NK-92 (cell line): Measurements from ENCODE around the gene TAF1B.

Experiments used
- DNase-seq: peaks from one replicate; lab custom pipeline; 2025; ENCODE audit not compliant: unreplicated experiment; lab: John Stamatoyannopoulos, UW

TAF1B gene

DNA sequence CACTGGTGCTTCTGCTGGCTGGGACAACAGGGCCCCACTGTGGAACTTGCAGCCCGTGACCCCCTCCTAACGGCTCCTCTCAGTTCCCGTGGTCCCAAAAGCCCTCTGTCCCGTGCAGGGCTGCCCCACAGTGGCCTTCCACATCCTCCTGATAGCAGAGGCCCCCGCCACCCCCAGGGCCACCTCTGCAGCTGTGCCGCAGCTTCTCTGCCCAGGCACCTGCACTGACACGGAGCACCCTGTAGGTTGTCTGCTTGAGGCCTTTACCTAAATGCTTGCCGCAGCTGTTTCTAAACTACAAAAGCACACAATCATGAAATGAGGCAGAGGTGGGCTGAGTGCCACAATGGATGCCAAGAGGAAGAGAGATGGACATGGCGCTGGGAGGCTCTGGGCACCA is 94.7 kb downstream of the TAF1B start:
- no peak for DNase-seq

DNA sequence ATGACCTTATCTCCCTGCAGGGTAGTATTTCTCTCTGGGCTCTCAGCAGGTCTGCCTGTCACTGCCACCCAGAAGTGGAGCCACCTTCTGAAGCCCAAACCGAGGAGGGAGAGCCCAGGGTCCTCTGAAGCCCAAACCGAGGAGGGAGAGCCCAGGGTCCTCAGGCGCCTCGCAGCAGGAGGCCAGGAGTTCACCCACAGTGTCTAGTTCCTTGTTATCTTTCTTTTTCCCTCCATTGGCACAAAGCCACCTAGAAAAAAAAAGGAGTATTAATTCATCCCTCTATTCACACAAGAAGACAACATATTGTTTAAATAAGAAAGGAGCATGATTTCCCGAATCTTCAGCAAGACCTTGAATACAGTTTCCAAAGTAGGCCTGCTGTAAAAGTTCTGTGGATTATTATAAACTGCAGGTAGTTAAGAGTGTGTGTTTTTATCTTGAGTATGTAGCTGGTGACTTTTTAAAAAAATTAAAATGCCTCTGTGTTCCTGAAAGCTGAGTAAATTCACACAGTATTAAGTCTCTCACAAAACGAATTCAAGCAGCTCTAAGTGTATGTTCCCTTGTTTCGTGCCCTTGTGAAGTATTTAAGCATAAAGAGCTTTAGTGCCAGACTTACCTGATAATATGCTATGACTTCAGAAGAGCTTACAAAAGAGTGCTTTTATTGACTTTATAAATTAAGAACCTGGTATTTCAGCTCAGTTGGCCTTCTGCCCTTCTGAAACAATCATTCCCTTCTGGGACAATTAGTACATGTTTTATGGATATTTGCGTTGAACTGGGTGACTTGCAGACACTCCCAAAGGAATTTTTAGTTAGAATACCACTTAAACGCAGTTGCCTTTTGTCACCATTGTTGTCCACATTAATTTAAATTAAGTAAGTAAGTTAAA is 96.6 kb downstream of the TAF1B start:
- DNase-seq: no peak

DNA sequence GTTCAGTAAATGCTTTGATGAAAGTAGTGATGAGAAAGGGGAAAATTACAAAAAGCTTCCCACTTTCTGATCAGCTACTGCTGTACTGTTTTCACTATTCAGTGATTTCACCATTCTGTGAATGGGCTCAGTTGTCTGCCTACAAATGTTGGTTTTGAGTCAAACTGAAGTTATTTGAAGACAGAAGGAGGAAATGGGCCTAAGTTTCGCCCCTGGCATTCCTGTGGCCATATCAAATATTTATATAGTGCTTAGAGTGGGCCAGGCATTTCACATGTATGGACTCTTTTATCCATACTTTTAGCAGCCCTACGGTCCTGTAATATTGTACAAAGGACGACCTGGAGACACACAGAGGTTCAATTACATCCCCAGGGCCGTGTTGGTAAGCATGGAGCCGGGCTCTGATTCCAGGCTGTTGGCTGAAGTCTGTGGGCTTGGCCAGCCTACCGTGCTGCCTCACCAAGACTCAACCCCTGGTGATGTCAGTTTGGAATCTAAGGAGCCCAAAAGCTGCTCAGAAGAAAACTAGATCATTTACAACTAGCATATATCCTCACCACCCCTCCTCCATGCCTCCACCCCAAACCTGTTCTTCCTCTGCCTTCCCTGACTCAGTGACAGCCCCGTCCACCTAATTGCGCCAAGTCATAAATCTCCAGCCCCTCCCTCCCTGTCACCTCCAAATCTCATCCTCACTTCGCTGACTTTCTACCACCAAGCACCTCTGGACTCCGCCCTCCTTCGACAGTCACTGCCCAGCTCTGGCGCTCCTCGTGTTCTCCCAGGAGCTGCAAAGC is 98.1 kb downstream of the TAF1B start:
- no peak for DNase-seq

DNA sequence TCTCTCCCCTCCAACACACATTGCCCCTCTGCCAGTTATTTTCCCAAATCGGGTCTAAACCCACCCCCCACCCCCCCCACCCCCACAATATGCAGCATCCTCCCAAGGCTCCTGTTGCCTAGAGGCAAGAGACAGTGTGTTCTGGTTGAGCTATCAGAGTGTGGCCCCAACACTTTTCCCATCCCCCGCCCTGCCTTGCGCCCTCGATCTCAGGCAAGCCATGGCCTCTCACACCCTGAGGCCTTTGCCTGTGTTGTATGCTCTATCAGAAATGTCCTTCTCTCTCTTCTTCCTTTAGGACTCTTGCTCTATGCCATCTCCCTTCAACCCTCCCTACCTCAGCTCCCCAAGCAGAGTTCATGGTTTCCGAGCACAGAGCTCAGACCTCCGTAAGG is 98.7 kb downstream of the TAF1B start:
- no peak for DNase-seq

DNA sequence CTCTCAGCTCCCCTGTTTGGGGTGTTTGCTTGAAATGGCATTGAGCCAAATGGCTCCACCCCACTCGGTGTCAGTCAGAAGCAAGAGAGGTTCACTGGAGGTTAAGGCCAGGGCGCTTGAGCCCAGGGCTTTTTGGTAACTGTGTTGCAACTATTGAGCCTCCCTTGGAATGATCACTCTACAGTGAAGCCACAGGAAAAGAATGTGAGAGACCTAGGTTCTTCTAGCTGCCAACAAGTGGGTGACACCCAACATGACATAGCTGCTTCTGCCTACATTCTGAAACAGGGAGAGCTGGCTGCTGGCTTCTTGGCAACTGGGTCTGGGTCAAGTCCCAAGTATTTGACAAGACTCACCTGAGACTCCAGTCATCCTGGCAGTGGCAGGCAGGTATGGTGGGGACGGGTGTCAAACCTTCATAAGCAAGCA is 101.1 kb downstream of the TAF1B start:
- no peak for DNase-seq

DNA sequence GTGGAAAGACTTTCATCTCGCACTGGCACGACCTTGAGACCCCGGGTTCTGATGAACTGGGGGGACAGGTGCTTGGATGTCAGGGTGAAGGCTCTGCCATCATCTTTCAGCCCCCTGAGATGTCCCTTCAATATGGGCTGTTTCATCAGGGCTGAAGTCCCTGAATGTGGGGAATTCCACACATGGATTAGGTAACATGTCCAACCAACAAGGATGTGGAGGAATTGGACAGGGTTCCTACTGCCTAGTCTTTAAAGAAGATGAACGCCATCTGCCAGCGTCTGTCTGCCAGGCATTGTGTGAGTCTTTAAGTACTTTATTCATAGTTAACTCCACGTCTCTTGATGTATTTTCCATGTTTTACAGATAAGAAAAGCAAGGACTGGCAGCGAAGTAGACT is 102.3 kb downstream of the TAF1B start:
- no peak for DNase-seq

DNA sequence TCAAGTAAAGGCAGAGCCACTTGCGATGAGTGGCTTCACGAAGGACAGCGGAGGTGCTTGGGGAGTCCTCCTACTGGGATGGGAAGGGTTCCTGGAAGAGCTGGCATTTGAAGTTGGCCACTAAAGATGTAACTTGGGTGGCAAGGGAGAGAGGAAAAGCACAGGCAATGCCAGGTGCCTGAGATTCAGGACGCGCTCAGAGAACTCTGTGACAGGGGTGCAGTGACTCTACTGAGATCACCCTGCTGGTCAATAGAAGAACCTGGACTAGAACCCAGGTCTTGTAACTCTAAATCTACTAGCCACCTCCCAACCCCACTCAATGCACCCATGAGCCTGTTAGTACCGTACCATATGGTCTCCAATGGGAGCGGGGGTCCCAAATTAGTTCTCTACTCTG is 102.8 kb downstream of the TAF1B start:
- no peak for DNase-seq

DNA sequence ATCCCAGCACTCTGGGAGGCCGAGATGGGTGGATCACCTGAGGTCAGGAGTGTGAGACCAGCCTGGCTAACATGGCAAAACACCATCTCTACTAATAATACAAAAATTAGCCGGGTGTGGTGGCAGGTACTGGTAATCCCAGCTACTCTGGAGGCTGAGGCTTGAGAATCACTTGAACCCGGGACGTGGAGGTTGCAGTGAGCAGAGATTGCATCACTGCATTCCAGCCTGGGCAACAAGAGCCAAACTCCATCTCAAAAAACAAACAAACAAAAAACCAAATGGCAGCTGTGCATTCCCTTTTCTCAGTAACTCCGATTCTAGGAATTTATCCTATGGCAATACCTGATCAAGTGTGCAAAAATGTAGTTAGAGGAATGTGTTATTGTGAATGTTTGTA is 103.5 kb downstream of the TAF1B start:
- DNase-seq: no peak

DNA sequence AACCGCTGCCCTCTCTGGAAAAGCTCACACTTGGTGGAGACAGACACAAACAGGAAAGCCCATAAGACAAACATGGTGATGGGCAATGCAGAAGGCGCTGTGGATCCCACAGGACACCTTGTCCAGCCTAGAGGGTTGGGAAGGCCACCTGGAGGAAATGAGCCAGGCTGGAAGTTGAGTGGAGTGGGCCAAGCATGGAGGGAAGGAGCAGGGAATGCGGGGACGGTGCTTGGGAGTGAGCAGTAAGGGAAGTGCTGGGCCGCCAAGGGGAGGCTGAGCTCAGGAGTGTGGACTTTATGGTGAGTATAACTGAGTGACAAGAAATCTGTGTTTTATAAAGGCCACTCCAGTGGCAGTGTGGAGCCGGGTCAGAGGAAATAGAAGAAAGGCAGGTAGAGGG is 105.4 kb downstream of the TAF1B start:
- DNase-seq: no peak

DNA sequence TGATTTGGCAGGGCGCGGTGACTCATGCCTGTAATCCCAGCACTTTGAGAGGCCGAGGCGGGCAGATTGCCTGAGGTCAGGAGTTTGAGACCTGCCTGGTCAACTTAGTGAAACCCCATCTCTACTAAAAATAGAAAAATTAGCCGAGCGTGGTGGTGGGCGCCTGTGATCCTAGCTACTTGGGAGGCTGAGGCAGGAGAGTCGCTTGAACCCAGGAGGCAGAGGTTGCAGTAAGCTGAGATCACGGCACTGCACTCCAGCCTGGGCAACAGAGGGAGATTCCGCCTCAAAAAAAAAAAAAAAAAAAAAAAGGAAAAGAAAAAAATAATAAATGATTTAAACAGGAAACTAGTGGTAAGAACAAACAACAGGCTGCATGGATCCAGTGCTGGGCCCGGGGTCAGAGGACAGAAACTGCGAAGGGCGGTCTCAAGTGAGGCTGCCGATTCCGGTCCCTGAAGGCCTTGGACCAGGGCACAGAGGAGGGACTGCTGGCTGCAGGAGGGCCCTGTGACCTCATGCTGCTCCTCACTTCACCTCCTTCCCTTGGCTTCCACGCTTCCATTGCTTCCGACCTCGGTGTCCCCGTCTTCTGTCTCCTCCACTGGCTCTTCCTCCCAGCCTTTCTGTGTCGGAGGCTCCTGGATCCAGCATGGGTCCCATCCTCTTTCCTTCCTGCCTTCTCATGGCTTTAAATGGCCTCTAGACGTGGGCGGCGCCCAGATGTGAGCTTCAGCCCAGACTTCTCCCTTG is 106.1 kb downstream of the TAF1B start:
- no peak for DNase-seq

DNA sequence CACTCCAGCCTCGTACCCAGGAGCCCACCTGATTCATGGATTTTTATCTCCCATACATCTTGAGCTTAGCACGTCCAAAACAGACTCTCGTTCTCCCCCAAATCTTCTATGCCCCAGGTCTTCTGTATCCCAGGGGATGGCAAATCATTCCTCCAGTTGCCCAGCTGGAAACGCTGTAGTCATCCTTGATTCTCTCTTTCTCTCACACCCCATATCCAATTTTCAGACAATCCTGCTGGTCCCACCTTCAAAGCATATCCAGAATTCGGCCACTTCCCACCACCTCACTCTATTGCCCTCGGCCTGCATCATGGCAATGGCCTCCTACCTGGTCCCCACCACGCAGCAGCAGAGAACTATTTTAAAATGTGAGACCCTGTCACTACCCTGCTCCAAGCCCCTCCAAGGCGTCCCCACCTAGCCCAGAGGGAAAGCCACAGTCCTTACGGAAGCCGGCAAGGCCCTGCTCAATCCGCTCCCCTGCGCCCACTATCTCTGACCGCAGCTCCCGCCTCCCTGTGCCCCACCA is 106.8 kb downstream of the TAF1B start:
- DNase-seq: no peak

DNA sequence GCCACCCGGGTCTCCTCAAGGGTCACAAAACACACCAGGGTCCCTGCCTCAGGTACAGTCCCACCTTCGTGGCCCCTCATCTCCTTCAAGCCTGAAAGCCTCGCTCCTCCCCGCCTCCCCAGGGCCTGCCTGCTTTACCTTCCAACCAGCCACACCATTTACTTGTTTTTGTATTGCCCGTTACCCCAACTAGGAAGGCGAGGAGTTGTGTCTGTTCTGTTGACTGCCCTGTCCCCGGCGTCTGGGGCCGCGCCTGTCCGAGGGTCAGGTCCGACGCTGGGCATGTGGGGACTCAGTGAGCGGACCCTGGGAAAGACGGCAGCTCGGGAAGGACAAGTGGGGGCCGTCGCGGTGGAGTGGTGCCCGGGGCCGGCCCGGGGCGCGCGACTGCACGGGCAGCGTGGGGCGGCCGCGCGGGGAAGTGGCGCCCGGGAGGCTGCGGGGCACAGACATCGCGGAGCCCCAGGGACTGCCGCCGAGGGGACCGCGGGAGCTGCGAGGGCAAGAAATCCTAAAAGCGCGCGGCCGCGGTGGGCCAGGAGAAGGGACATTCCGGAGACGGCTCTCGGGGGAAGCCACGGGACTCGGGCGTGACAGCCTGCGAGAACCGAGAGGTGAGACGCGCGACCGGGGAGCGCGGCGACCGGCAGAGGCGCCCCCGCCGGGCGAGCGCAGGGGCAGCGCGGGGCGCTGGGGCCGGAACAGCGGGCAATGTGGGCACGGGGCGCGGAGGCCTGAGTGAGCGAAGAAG is 107.4 kb downstream of the TAF1B start:
- DNase-seq: no peak

DNA sequence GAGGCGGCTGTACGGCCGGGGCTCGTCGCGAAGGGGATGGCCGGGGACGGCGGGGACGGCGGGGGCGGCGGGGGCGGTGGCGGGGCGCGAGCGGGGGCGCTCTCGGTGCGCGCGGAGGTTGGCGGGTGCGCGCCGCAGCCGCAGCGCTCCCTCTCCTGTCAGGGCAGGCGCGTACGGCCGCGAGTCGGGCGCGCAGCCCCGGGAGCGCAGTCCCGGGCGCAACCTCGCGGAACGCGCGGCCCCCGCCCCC is 107.9 kb downstream of the TAF1B start:
- DNase-seq: no peak

DNA sequence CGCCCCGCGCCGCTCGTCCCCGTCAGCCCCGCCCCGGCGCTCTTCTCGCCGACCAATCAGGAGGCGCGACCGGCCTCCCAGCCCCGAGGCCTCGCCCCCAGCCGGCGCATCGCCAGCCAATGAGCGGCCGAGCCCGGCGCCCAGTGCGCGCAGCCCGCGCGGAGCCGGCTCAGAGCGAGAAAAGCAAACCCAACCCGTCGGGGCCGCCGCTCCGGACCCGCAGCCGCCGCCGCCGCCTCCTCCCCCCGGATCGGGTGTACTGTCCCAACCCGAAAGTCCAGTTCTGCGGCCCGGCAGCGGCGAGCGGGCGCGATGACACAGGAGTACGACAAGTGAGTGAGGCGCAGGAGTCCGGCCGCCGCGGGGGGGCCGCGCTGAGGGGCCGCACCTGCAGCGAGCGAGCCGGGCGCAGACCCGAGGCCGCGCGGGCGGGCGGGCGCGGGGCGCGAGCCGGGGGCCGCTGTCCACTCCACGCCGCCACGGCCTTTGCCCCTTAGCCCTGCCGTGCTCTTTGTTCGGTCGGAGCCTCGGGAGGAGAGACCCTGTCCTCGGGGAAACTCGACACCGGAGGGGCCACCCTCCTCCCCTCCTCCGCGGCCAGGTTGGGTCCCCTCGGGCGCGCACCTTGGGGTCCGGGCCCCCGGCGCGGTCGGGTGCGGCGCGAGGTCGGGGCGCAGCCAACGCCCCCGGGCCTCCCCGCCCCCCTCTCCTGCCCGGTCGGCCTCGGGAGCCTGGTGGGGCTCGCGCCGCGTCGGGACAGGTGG is 108.4 kb downstream of the TAF1B start, which contains the start of gene GRHL1:
Gene GRHL1, plus strand, starts transcription at position 172 of the 764 bp plus-strand sequence. Its CDS starts 141 bp downstream, at position 313.
- DNase-seq: peak; percentile 17

DNA sequence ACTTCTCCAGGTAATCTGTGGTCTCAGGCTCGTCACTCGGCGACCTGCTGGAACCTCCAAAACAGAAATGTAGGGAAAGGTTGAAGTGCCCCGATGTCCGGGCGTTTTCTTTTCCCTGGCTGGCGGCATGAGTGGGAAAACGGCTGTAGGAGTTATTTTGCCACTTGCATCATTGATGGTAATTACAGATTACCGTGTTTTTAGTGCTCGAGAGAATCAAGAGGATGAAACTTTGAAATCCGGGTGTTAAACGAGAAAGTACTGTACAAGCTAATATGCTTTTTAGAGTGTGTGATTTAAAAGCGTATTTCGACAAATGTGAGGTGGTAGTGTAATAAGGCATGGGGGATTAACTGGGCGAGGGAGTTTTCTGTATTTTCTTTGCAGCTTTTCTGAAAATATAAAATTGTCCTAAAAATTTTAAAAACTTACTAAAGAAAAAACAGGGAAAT is 109.0 kb downstream of the TAF1B start:
- no peak for DNase-seq

DNA sequence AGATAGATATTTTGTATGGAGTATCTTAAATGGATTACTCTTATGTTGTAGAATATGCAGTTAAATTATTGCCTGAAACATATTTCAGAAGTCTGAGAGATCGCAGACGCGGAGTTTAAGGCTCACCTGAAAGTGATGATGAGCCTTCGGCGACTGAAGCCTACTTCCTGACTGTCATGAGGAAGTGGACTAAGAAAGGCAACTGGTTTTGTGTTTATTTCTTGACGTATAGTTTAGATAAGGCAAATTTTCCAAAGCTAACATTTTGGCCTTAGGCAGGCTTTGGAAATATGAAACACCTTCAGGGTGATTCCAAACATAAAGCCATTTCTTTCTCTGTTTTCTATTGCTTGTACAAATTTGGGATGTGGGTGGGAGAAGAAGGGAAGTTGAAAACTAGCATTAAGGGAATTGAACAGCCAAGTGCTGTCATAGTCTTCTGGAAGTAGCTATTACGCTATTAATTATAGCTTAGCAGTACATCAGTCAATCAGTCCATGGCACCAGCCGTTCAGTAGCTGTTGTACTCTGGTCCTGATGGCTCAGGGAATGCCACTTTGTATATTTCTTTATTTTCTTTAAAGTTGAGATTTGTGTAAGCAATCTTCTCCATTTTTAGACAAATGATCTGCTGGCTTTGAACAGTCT is 109.7 kb downstream of the TAF1B start:
- DNase-seq: no peak

DNA sequence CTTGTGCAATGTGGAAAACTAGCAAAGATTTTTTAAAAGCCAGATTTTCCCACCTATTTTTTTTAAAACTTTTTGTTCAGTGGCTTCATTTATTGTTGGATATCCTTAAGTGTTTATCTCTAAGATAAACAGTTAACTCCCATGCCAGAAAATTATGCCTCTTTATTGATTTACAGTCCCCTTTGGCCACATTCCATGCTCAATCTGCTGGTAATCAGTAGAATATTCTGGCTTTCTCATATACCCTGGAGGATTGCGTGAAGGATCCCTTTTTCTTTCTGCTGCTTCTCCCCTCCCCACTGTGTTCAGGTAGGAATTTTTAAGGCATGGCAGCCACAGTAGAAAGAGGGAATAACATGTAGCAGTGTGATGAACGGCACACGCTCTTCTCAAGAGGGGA is 110.9 kb downstream of the TAF1B start:
- DNase-seq: no peak

DNA sequence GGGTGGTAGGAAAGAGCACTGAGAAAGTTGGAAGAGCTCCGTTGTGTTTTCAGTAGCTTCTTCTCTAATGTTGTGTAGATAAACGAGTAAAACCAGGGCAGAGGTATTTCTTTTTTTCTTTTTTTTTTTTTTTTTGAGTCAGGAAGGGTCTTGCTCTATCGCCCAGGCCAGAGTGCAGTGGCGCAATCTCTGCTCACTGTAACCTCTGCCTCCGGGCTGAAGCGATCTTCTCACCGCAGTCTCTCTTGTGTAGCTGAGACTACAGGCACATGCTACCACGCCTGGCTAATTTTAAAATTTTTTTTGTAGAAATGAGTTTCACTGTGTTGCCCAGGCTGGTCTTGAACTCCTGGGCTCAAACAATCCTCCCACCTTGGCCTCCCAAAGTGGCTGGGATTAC is 114.8 kb downstream of the TAF1B start:
- no peak for DNase-seq

DNA sequence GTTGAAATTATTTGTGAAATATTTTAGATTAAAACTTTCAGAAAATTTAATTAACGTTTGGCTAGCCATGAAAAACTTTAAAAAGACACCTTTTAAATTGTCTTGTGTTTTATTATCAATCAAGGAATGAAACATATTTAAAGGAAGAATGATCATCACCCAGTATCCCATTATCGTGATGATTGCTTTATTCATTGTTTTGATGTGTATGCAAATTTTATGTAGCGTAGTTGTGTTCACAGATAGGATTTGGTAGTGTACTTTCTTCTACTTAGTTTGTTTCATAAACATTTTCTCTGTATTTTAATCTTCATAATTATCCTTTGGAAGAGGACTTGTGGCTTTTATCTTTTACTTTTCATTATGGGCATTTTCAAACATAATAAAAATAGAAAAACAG is 116.0 kb downstream of the TAF1B start:
- no peak for DNase-seq
